Mesendoderm (in vitro differentiated cells): ENCODE measurements around the gene PTF1A.

Experiments
- DNase-seq: peaks from one replicate; pipeline ENCODE4 v3.0.0; 2013
- H2AK5ac ChIP-seq: 2 replicates; pipeline ENCODE4 v1.6.1; 2013; ENCODE audit warnings: low read length, inconsistent platforms
- H2BK120ac ChIP-seq: 2 replicates; pipeline ENCODE4 v1.6.1; 2013; ENCODE audit warnings: low read depth, mild to moderate bottlenecking, low read length, moderate library complexity, mixed read lengths
- H2BK15ac ChIP-seq: replicated peaks from 2 replicates; pipeline ENCODE4 v1.6.1; 2013; ENCODE audit warnings: low read depth, mild to moderate bottlenecking, moderate library complexity
- H2BK5ac ChIP-seq: 2 replicates; pipeline ENCODE4 v1.6.1; 2013; ENCODE audit warnings: low read length, inconsistent platforms
- H3K18ac ChIP-seq: 2 replicates; pipeline ENCODE4 v1.6.1; 2013; ENCODE audit warnings: mild to moderate bottlenecking, low read length, mixed read lengths
- H3K23ac ChIP-seq: one replicate; pipeline ENCODE4 v1.6.1; 2013; ENCODE audit warnings: low read length
- H3K27ac ChIP-seq: 2 replicates; pipeline ENCODE4 v1.5.1; 2013; ENCODE audit warnings: low read depth, mild to moderate bottlenecking, inconsistent platforms, low read length, moderate library complexity
- H3K27me3 ChIP-seq: 2 replicates; pipeline ENCODE4 v1.6.1; 2013; ENCODE audit warnings: low read length, control low read depth, mild to moderate bottlenecking, inconsistent platforms; ENCODE audit not compliant: insufficient read depth, poor library complexity
- H3K36me3 ChIP-seq: 2 replicates; pipeline ENCODE4 v1.6.1; 2013; ENCODE audit warnings: low read length, inconsistent platforms; ENCODE audit not compliant: control insufficient read depth, insufficient read depth
- H3K4ac ChIP-seq: one replicate; pipeline ENCODE4 v1.6.1; 2013; ENCODE audit warnings: low read depth, mild to moderate bottlenecking, low read length, moderate library complexity
- H3K4me1 ChIP-seq: 2 replicates; pipeline ENCODE4 v1.6.1; 2013; ENCODE audit warnings: low read depth, low read length, inconsistent platforms; ENCODE audit not compliant: control insufficient read depth
- H3K4me2 ChIP-seq: 2 replicates; pipeline ENCODE4 v1.6.1; 2013; ENCODE audit warnings: low read length
- H3K4me3 ChIP-seq: 2 replicates; pipeline ENCODE4 v1.5.1; 2013; ENCODE audit warnings: mild to moderate bottlenecking, low read length
- H3K56ac ChIP-seq: one replicate; pipeline ENCODE4 v1.6.1; 2013; ENCODE audit warnings: low read length
- H3K79me1 ChIP-seq: 2 replicates; pipeline ENCODE4 v1.6.1; 2013; ENCODE audit warnings: low read length, inconsistent platforms
- H3K79me2 ChIP-seq: 2 replicates; pipeline ENCODE4 v1.6.1; 2013; ENCODE audit warnings: mild to moderate bottlenecking, low read length; ENCODE audit not compliant: control insufficient read depth, insufficient read depth
- H3K9ac ChIP-seq: 2 replicates; pipeline ENCODE4 v1.6.1; 2013; ENCODE audit warnings: low read length, inconsistent platforms
- H4K5ac ChIP-seq: one replicate; pipeline ENCODE4 v1.6.1; 2013; ENCODE audit warnings: low read length
- H4K8ac ChIP-seq: one replicate; pipeline ENCODE4 v1.6.1; 2013; ENCODE audit warnings: low read depth, mild to moderate bottlenecking, control low read depth, low read length, moderate library complexity
- WGBS: extraction: QIAGEN DNeasy Blood & Tissue Kit; methylation state at CpG from one replicate; pipeline ENCODE4 v1.1.7; 2013; ENCODE audit warnings: low lambda C conversion rate, missing lambda C conversion rate; ENCODE audit not compliant: insufficient coverage; ENCODE audit errors: extremely low coverage; 5-methylcytosine and 5-hydroxymethylcytosine counted together

The PTF1A gene

GRCh38 chr10:23150610-23151009 is 41.5 kb upstream of the PTF1A start:
- Histone ChIP-seq H3K27me3 (no peaks in the 10 kb centered on the region), H3K4me3 (no peak overlapping the region), H2BK5ac (no peak overlapping the region), H3K4me1 (no peaks in the 10 kb centered on the region), H2BK120ac (no peak overlapping the region), H2BK15ac (no peak overlapping the region), H3K23ac (no peak overlapping the region), H2AK5ac (no peak overlapping the region), H4K8ac (no peak overlapping the region), H3K4ac (no peak overlapping the region), H3K4me2 (no peak overlapping the region), H3K79me2 (no peaks in the 10 kb centered on the region), H3K36me3 (no peaks in the 10 kb centered on the region), H4K5ac (no peak overlapping the region), H3K79me1 (no peaks in the 10 kb centered on the region), H3K56ac (no peak overlapping the region), H3K18ac (no peak overlapping the region), H3K9ac (no peak overlapping the region), H3K27ac (no peak overlapping the region)
- no CpG with 5 or more reads among the region's 12 CpGs for WGBS
- DNase-seq = no peak

DNA sequence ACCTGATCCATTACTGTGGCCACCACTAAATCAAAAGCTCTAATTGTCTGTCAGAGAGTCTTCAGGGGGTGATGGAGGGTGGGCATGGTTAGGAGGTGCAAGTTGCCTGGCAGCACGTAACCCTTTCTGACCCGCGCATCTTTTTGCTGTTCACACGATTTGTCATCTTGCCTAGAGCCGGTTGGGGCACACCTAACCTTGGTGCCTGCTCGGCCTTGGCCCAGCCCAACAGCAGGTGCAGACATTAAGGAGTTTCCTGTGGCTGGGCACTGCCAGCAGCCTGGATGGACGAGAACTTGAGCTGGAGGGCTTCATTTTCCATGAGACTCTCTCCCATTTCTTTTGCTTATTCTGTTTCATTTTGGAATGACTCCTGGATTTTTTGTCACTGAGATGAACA is 41.0 kb upstream of the PTF1A start:
- Histone ChIP-seq H3K4ac (no peak overlapping the region), H4K5ac (no peak overlapping the region), H3K79me2 (no peaks in the 10 kb centered on the region), H2BK5ac (no peak overlapping the region), H3K56ac (no peak overlapping the region), H3K27ac (no peak overlapping the region), H3K4me3 (no peak overlapping the region), H3K18ac (no peak overlapping the region), H3K27me3 (no peaks in the 10 kb centered on the region), H2BK120ac (no peak overlapping the region), H2AK5ac (no peak overlapping the region), H3K4me1 (no peaks in the 10 kb centered on the region), H2BK15ac (no peak overlapping the region), H3K23ac (no peak overlapping the region), H4K8ac (no peak overlapping the region), H3K36me3 (no peaks in the 10 kb centered on the region), H3K79me1 (no peaks in the 10 kb centered on the region), H3K4me2 (no peak overlapping the region), H3K9ac (no peak overlapping the region)
- WGBS = no CpG with 5 or more reads among the region's 7 CpGs
- DNase-seq = no peak

GRCh38 chr10:23155169-23155568 is 36.9 kb upstream of the PTF1A start:
- Histone ChIP-seq H3K79me2 (no peaks in the 10 kb centered on the region), H2BK15ac (no peak overlapping the region), H2BK5ac (no peak overlapping the region), H3K23ac (no peak overlapping the region), H2BK120ac (no peak overlapping the region), H3K79me1 (no peaks in the 10 kb centered on the region), H3K4me2 (no peak overlapping the region), H3K36me3 (no peaks in the 10 kb centered on the region), H3K4me1 (no peaks in the 10 kb centered on the region), H3K4me3 (no peak overlapping the region), H4K5ac (no peak overlapping the region), H3K9ac (no peak overlapping the region), H3K56ac (no peak overlapping the region), H3K4ac (no peak overlapping the region), H4K8ac (no peak overlapping the region), H3K18ac (no peak overlapping the region), H2AK5ac (no peak overlapping the region), H3K27ac (no peak overlapping the region), H3K27me3 (no peaks in the 10 kb centered on the region)
- DNase-seq = no peak
- WGBS = no CpG with 5 or more reads among the region's 7 CpGs

- no peak overlapping the region for H2AK5ac ChIP-seq
- no peaks in the 10 kb centered on the region for H3K79me1 ChIP-seq
- H3K4me1 ChIP-seq = no peaks in the 10 kb centered on the region
- H4K8ac ChIP-seq = no peak overlapping the region
- no peak overlapping the region for H3K18ac ChIP-seq
- H2BK120ac ChIP-seq = no peak overlapping the region
- no peak overlapping the region for H3K27ac ChIP-seq
- H3K27me3 ChIP-seq = no peaks in the 10 kb centered on the region
- H2BK5ac ChIP-seq = no peak overlapping the region
- no peak overlapping the region for H3K4ac ChIP-seq
- H3K9ac ChIP-seq = no peak overlapping the region
- H4K5ac ChIP-seq = no peak overlapping the region
- H2BK15ac ChIP-seq = no peak overlapping the region
- DNase-seq = no peak
- H3K36me3 ChIP-seq = no peaks in the 10 kb centered on the region
- H3K4me3 ChIP-seq = no peak overlapping the region
- no peak overlapping the region for H3K4me2 ChIP-seq
- no CpG with 5 or more reads among the region's 10 CpGs for whole genome bisulfite sequencing
- no peak overlapping the region for H3K56ac ChIP-seq
- H3K23ac ChIP-seq = no peak overlapping the region
- H3K79me2 ChIP-seq = no peaks in the 10 kb centered on the region
Observed at GRCh38 chr10:23156447-23157150, 35.5 kb upstream of the PTF1A start.

GRCh38 chr10:23157239-23157681 is 34.9 kb upstream of the PTF1A start:
- no peak overlapping the region for H3K23ac ChIP-seq
- H3K9ac ChIP-seq = no peak overlapping the region
- no peak overlapping the region for H2BK120ac ChIP-seq
- no peaks in the 10 kb centered on the region for H3K36me3 ChIP-seq
- no peak overlapping the region for H3K4ac ChIP-seq
- H3K4me3 ChIP-seq = no peak overlapping the region
- no peak overlapping the region for H3K56ac ChIP-seq
- WGBS = no CpG with 5 or more reads among the region's 14 CpGs
- H3K4me2 ChIP-seq = no peak overlapping the region
- H3K79me2 ChIP-seq = no peaks in the 10 kb centered on the region
- H4K8ac ChIP-seq = no peak overlapping the region
- no peak overlapping the region for H2BK15ac ChIP-seq
- no peaks in the 10 kb centered on the region for H3K79me1 ChIP-seq
- H3K27ac ChIP-seq = no peak overlapping the region
- H3K4me1 ChIP-seq = no peaks in the 10 kb centered on the region
- no peak overlapping the region for H4K5ac ChIP-seq
- DNase-seq = no peak
- H3K27me3 ChIP-seq = no peaks in the 10 kb centered on the region
- H2BK5ac ChIP-seq = no peak overlapping the region
- no peak overlapping the region for H3K18ac ChIP-seq
- no peak overlapping the region for H2AK5ac ChIP-seq
